Activated CD8-positive, alpha-beta T cell treated with anti-CD3 and anti-CD28 coated beads, Interleukin-2, amount 10 ng/mL, durations not matched to agents 7 days and 5 days (primary cell): Measurements from ENCODE around the gene ACOXL. TPM values are rescaled to one million over a fixed set of nuclear protein-coding genes. Genes with fewer than 3 reads are reported as not detected.
"Not testable (repeated sequence)": the region's sequence is repeated elsewhere in the genome, so short reads cannot be mapped to it uniquely, and the experiment has no call there.

Experiments
- ATAC-seq: fragments of 150-1000 bp; cut with Tn5 transposase; one replicate; pipeline ENCODE4 v1.10.0; 2021; ENCODE audit warnings: moderate library complexity
- CTCF ChIA-PET: fragments of 350-600 bp; sonication (Branson Sonifier 250); formaldehyde crosslinking; loops from one replicate; lab custom pipeline; 2021; ENCODE audit warnings: antibody characterized with exemption; lab: Charles Lee
- POLR2A ChIA-PET: fragments of 350-600 bp; sonication (Branson Sonifier 250); formaldehyde crosslinking; loops from one replicate; lab custom pipeline; 2021; ENCODE audit warnings: antibody characterized with exemption; lab: Charles Lee
- DNase-seq: peaks from one replicate; pipeline ENCODE4 v3.0.0-alpha.2; 2020
- H3K27ac Mint-ChIP-seq: one replicate; pipeline ENCODE4 v1.8.0; 2021; ENCODE audit warnings: mild to moderate bottlenecking, mixed read lengths
- H3K27me3 Mint-ChIP-seq: one replicate; pipeline ENCODE4 v1.8.0; 2021; ENCODE audit warnings: low read depth, mixed read lengths
- H3K36me3 Mint-ChIP-seq: one replicate; pipeline ENCODE4 v1.8.0; 2021; ENCODE audit warnings: low read depth, mixed read lengths
- H3K4me1 Mint-ChIP-seq: one replicate; pipeline ENCODE4 v1.8.0; 2021; ENCODE audit warnings: low read depth, mixed read lengths
- H3K4me3 Mint-ChIP-seq: one replicate; pipeline ENCODE4 v1.8.0; 2021; ENCODE audit warnings: mild to moderate bottlenecking, mixed read lengths
- H3K9me3 Mint-ChIP-seq: one replicate; pipeline ENCODE4 v1.8.0; 2022; ENCODE audit warnings: mixed read lengths; ENCODE audit not compliant: insufficient read depth
- total RNA-seq, 2 experiments: library from RNA; stranded (reverse); gene quantifications; one replicate each; pipeline ENCODE4 v1.2.3, GENCODE V29; 2021

ACOXL gene
- total RNA-seq, 2 experiments from 2014 or later: not detected

GRCh38 chr2:110950281-110950680 is 217.9 kb downstream of the ACOXL start:
- ChIA-PET POLR2A (no interaction called here), CTCF (no interaction called here)
- Mint-ChIP-seq H3K27ac (no peak overlapping the region), H3K4me1 (no peaks in the 10 kb centered on the region), H3K27me3 (peaks cover 6% of the 10 kb centered on the region), H3K4me3 (no peak overlapping the region), H3K9me3 (no peaks in the 10 kb centered on the region), H3K36me3 (no peaks in the 10 kb centered on the region)
- ATAC-seq: no peak
- no peak for DNase-seq

GRCh38 chr2:110955045-110955444 is 222.7 kb downstream of the ACOXL start:
- peaks cover 7% of the 10 kb centered on the region for H3K27me3 Mint-ChIP-seq
- no peaks in the 10 kb centered on the region for H3K36me3 Mint-ChIP-seq
- DNase-seq: no peak
- no peak overlapping the region for H3K4me3 Mint-ChIP-seq
- H3K9me3 Mint-ChIP-seq: no peaks in the 10 kb centered on the region
- ChIA-PET POLR2A (no interaction called here), CTCF (no interaction called here)
- H3K27ac Mint-ChIP-seq: no peak overlapping the region
- ATAC-seq: no peak
- no peaks in the 10 kb centered on the region for H3K4me1 Mint-ChIP-seq

GRCh38 chr2:110955556-110955955 is 223.2 kb downstream of the ACOXL start:
- Mint-ChIP-seq H3K27me3 (peaks cover 7% of the 10 kb centered on the region), H3K4me3 (no peak overlapping the region), H3K9me3 (no peaks in the 10 kb centered on the region), H3K4me1 (no peaks in the 10 kb centered on the region), H3K36me3 (no peaks in the 10 kb centered on the region), H3K27ac (no peak overlapping the region)
- ChIA-PET CTCF (no interaction called here), POLR2A (no interaction called here)
- no peak for DNase-seq
- no peak for ATAC-seq

GRCh38 chr2:110957293-110957692 is 224.9 kb downstream of the ACOXL start:
- CTCF ChIA-PET: no interaction called here
- ATAC-seq: no peak
- Mint-ChIP-seq H3K4me3 (no peak overlapping the region), H3K9me3 (no peaks in the 10 kb centered on the region), H3K4me1 (no peaks in the 10 kb centered on the region), H3K27me3 (peaks cover 14% of the 10 kb centered on the region), H3K36me3 (no peaks in the 10 kb centered on the region), H3K27ac (no peak overlapping the region)
- DNase-seq: no peak
- POLR2A ChIA-PET: no interaction called here

- H3K4me1 Mint-ChIP-seq: no peaks in the 10 kb centered on the region
- DNase-seq (no peak), ATAC-seq (no peak)
- no peak overlapping the region for H3K27ac Mint-ChIP-seq
- H3K4me3 Mint-ChIP-seq: no peak overlapping the region
- no peaks in the 10 kb centered on the region for H3K9me3 Mint-ChIP-seq
- H3K27me3 Mint-ChIP-seq: peaks cover 20% of the 10 kb centered on the region
- H3K36me3 Mint-ChIP-seq: no peaks in the 10 kb centered on the region
- POLR2A ChIA-PET: interaction anchor here (0.6 kb wide), 1 partner anchor 24 kb away, joined by 3 read pairs; no protein-coding TSS in a partner anchor
- CTCF ChIA-PET: interaction anchor here (0.7 kb wide), 1 partner anchor 158 kb away, joined by 3 read pairs; no protein-coding TSS in a partner anchor
Observed at GRCh38 chr2:110958346-110959119, 226.2 kb downstream of the ACOXL start.

- H3K4me1 Mint-ChIP-seq: no peaks in the 10 kb centered on the region
- no peaks in the 10 kb centered on the region for H3K36me3 Mint-ChIP-seq
- H3K27me3 Mint-ChIP-seq: peaks cover 23% of the 10 kb centered on the region
- ATAC-seq (no peak), DNase-seq (no peak)
- H3K27ac Mint-ChIP-seq: no peak overlapping the region
- POLR2A ChIA-PET: no interaction called here
- no peaks in the 10 kb centered on the region for H3K9me3 Mint-ChIP-seq
- CTCF ChIA-PET: interaction anchor here (0.8 kb wide), 1 partner anchor 623 kb away, joined by 3 read pairs; no protein-coding TSS in a partner anchor
- H3K4me3 Mint-ChIP-seq: no peak overlapping the region
Observed at GRCh38 chr2:110959198-110959597, 226.8 kb downstream of the ACOXL start.

- ChIA-PET CTCF (no interaction called here), POLR2A (no interaction called here)
- Mint-ChIP-seq H3K27me3 (peaks cover 16% of the 10 kb centered on the region), H3K27ac (no peak overlapping the region), H3K36me3 (no peaks in the 10 kb centered on the region), H3K4me1 (no peaks in the 10 kb centered on the region), H3K9me3 (no peaks in the 10 kb centered on the region), H3K4me3 (no peak overlapping the region)
- no peak for DNase-seq
- no peak for ATAC-seq
Observed at GRCh38 chr2:110960281-110960680, 227.9 kb downstream of the ACOXL start.

GRCh38 chr2:110960954-110961353 is 228.6 kb downstream of the ACOXL start:
- CTCF ChIA-PET: no interaction called here
- no peak for ATAC-seq
- H3K27ac Mint-ChIP-seq: no peak overlapping the region

GRCh38 chr2:110961643-110962042 is 229.3 kb downstream of the ACOXL start:
- CTCF ChIA-PET, H3K4me1 Mint-ChIP-seq, POLR2A ChIA-PET, H3K9me3 Mint-ChIP-seq, H3K4me3 Mint-ChIP-seq, H3K27ac Mint-ChIP-seq, H3K36me3 Mint-ChIP-seq, DNase-seq, ATAC-seq: not testable (repeated sequence)
- peaks cover 16% of the 10 kb centered on the region for H3K27me3 Mint-ChIP-seq

More at GRCh38 chr2:110960954-110961353, 228.6 kb downstream of the ACOXL start:
- Mint-ChIP-seq H3K9me3 (no peaks in the 10 kb centered on the region), H3K36me3 (no peaks in the 10 kb centered on the region), H3K4me3 (no peak overlapping the region), H3K4me1 (no peaks in the 10 kb centered on the region), H3K27me3 (peaks cover 16% of the 10 kb centered on the region)
- POLR2A ChIA-PET: no interaction called here
- no peak for DNase-seq

GRCh38 chr2:110969696-110970095 is 237.3 kb downstream of the ACOXL start:
- Mint-ChIP-seq H3K4me3 (no peak overlapping the region), H3K4me1 (no peaks in the 10 kb centered on the region), H3K9me3 (peaks cover 6% of the 10 kb centered on the region), H3K27ac (no peak overlapping the region), H3K27me3 (peaks cover 9% of the 10 kb centered on the region), H3K36me3 (no peaks in the 10 kb centered on the region)
- POLR2A ChIA-PET: no interaction called here
- CTCF ChIA-PET: interaction anchor here (0.7 kb wide), 1 partner anchor 12 kb away, joined by 4 read pairs; no protein-coding TSS in a partner anchor
- no peak for DNase-seq
- ATAC-seq: no peak

- ATAC-seq (no peak), DNase-seq (no peak)
- Mint-ChIP-seq H3K9me3 (peaks cover 6% of the 10 kb centered on the region), H3K4me3 (no peak overlapping the region), H3K27ac (no peak overlapping the region), H3K27me3 (peaks cover 9% of the 10 kb centered on the region), H3K36me3 (no peaks in the 10 kb centered on the region), H3K4me1 (no peaks in the 10 kb centered on the region)
- CTCF ChIA-PET: interaction anchor here (0.7 kb wide), 1 partner anchor 11 kb away, joined by 4 read pairs; no protein-coding TSS in a partner anchor
- POLR2A ChIA-PET: no interaction called here
Observed at GRCh38 chr2:110970201-110970600, 237.8 kb downstream of the ACOXL start.

GRCh38 chr2:110971811-110972210 is 239.4 kb downstream of the ACOXL start:
- POLR2A ChIA-PET: no interaction called here
- DNase-seq: no peak
- H3K4me3 Mint-ChIP-seq: no peak overlapping the region
- ATAC-seq: no peak
- H3K36me3 Mint-ChIP-seq: no peaks in the 10 kb centered on the region
- peaks cover 6% of the 10 kb centered on the region for H3K9me3 Mint-ChIP-seq
- peaks cover 12% of the 10 kb centered on the region for H3K27me3 Mint-ChIP-seq
- no peaks in the 10 kb centered on the region for H3K4me1 Mint-ChIP-seq
- no peak overlapping the region for H3K27ac Mint-ChIP-seq
- CTCF ChIA-PET: no interaction called here
